ENCODE measurements around the gene FHIT.
"Not testable (repeated sequence)": the region's sequence is repeated elsewhere in the genome, so short reads cannot be mapped to it uniquely, and the experiment has no call there.

The FHIT gene

DNA sequence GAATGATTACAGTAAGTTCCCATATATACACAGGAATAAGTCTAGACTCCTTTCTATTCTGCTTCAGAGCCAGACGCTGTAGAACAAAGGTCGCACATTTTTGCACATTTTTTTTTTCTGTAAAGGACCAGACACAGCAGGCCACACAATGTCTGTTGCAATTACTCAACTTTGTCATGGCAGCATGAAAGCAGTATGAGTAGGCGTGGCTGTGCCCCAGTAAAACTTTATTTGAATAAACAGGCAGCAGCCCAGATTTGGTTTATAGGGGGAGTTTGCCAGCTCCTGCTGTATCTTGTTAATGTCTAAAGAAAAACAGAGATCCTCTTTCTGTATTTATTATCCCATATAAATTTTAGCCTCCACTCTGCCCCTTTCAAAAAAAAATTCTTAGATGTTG, 708.3 kb downstream of the FHIT start:
- Mint-ChIP-seq H3K4me3 (no peak overlapping the region), H3K27ac (no peak overlapping the region), H3K27me3 (no peaks in the 10 kb centered on the region), H3K36me3 (ENCODE audit: low read depth) (no peaks in the 10 kb centered on the region), H3K4me1 (ENCODE audit: low read depth) (no peaks in the 10 kb centered on the region), H3K9me3 (peaks cover 2% of the 10 kb centered on the region)
- DNase-seq = no peak

DNA sequence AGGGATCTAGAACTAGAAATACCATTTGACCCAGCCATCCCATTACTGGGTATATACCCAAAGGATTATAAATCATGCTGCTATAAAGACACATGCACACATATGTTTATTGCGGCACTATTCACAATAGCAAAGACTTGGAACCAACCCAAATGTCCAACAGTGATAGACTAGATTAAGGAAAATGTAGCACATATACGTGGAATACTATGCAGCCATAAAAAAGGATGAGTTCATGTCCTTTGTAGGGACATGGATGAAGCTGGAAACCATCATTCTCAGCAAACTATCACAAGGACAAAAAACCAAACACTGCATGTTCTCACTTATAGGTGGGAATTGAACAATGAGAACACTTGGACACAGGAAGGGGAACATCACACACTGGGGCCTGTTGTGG, 711.9 kb downstream of the FHIT start:
- H3K27me3 Mint-ChIP-seq = not testable (repeated sequence)

GRCh38 chr3:60536420-60536819, 714.8 kb downstream of the FHIT start:
- Mint-ChIP-seq H3K27ac (no peak overlapping the region), H3K36me3 (ENCODE audit: low read depth) (no peaks in the 10 kb centered on the region), H3K4me1 (ENCODE audit: low read depth) (no peaks in the 10 kb centered on the region), H3K27me3 (no peaks in the 10 kb centered on the region), H3K9me3 (peaks cover 10% of the 10 kb centered on the region), H3K4me3 (no peak overlapping the region)
- DNase-seq = no peak

More for the DNA sequence above, 711.9 kb downstream of the FHIT start:
- H3K36me3 Mint-ChIP-seq (ENCODE audit: low read depth); H3K9me3 Mint-ChIP-seq; H3K27ac Mint-ChIP-seq; H3K4me1 Mint-ChIP-seq (ENCODE audit: low read depth); DNase-seq; H3K4me3 Mint-ChIP-seq: not testable (repeated sequence)

GRCh38 chr3:60531759-60532158, 719.5 kb downstream of the FHIT start:
- Mint-ChIP-seq H3K9me3 (peaks cover 2% of the 10 kb centered on the region), H3K4me3 (no peak overlapping the region)
- no peak for DNase-seq

DNA sequence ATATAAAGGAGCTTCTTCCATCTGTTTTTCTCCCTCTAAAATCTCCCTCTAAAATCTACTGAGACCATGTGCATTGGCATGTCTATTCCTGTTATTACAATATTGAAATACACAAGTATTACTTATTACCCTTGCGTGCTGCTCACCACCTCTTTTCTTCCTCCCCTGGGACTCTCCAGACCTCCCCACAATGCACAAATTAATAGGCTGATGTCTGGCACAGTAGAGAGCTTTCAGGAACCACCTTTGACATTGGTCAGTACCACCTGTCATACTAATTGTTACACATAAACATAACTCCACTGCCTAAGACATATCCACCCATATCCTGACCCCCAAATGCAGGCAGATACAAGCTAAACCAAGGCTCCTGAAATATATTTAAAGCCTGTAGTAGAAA, 722.6 kb downstream of the FHIT start:
- no peak overlapping the region for H3K27ac Mint-ChIP-seq
- DNase-seq = no peak
- peaks cover 2% of the 10 kb centered on the region for H3K9me3 Mint-ChIP-seq
- no peaks in the 10 kb centered on the region for H3K4me1 Mint-ChIP-seq (ENCODE audit: low read depth)
- no peaks in the 10 kb centered on the region for H3K27me3 Mint-ChIP-seq
- no peaks in the 10 kb centered on the region for H3K36me3 Mint-ChIP-seq (ENCODE audit: low read depth)
- H3K4me3 Mint-ChIP-seq = no peak overlapping the region

More at GRCh38 chr3:60531759-60532158, 719.5 kb downstream of the FHIT start:
- H3K27ac Mint-ChIP-seq = no peak overlapping the region
- no peaks in the 10 kb centered on the region for H3K36me3 Mint-ChIP-seq (ENCODE audit: low read depth)
- H3K4me1 Mint-ChIP-seq (ENCODE audit: low read depth) = no peaks in the 10 kb centered on the region
- no peaks in the 10 kb centered on the region for H3K27me3 Mint-ChIP-seq

GRCh38 chr3:60523536-60523935, 727.7 kb downstream of the FHIT start:
- Mint-ChIP-seq H3K9me3 (no peaks in the 10 kb centered on the region), H3K27me3 (no peaks in the 10 kb centered on the region)

DNA sequence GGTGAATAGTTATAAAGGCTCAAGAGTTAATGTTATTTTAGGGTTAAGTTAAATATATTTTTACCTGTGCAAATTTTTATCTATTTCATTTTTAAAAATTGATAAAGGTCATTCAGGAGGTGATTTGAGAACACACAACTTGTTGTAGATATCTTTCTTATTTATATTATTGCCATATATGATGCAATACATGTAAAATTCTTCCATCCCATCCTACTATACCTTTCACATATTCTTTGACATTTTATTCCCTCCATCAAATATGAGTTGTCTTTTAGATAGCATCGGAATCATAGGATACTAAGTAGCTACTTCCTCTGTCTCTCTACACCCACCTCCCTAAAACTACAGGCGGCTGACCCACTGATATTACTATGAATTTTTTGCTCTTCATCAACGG, 734.1 kb downstream of the FHIT start:
- DNase-seq = no peak
- H3K27ac Mint-ChIP-seq = no peak overlapping the region
- no peaks in the 10 kb centered on the region for H3K4me1 Mint-ChIP-seq (ENCODE audit: low read depth)
- no peaks in the 10 kb centered on the region for H3K36me3 Mint-ChIP-seq (ENCODE audit: low read depth)
- H3K4me3 Mint-ChIP-seq = no peak overlapping the region
- no peaks in the 10 kb centered on the region for H3K27me3 Mint-ChIP-seq
- H3K9me3 Mint-ChIP-seq = no peaks in the 10 kb centered on the region

More at GRCh38 chr3:60523536-60523935, 727.7 kb downstream of the FHIT start:
- Mint-ChIP-seq H3K36me3 (ENCODE audit: low read depth) (no peaks in the 10 kb centered on the region), H3K4me1 (ENCODE audit: low read depth) (no peaks in the 10 kb centered on the region), H3K4me3 (no peak overlapping the region), H3K27ac (no peak overlapping the region)
- no peak for DNase-seq

GRCh38 chr3:60514866-60515265, 736.4 kb downstream of the FHIT start:
- no peaks in the 10 kb centered on the region for H3K27me3 Mint-ChIP-seq
- no peaks in the 10 kb centered on the region for H3K36me3 Mint-ChIP-seq (ENCODE audit: low read depth)
- no peaks in the 10 kb centered on the region for H3K9me3 Mint-ChIP-seq
- no peak overlapping the region for H3K27ac Mint-ChIP-seq
- no peak for DNase-seq
- no peaks in the 10 kb centered on the region for H3K4me1 Mint-ChIP-seq (ENCODE audit: low read depth)
- no peak overlapping the region for H3K4me3 Mint-ChIP-seq

DNA sequence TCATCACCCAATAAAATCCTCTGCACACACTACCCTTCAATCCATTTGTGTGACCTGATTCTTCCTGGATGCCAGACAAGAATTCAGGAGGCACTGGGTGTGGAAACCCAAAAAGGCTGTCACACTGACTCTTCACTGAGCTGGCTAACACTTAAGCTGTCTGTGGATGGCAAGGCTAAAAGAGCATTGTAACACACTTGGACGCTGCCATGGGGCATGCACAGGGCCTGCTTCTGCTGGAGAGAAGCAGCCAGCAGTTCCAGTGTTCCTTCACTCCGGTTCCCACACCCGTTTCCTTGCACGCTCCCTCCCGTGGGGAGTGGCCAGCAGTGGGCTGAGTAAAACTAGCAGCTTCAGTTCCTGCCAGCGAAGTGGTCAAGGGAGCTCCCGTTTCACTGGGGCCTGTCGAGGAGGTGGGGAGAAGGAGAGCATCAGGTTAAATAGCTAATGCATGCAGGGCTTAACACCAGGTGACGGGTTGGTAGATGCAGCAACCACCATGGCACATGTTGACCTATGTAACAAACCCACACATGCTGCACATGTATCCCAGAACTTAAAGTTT, 737.1 kb downstream of the FHIT start:
- no peaks in the 10 kb centered on the region for H3K4me1 Mint-ChIP-seq (ENCODE audit: low read depth)
- no peak for DNase-seq
- no peak overlapping the region for H3K4me3 Mint-ChIP-seq
- H3K36me3 Mint-ChIP-seq (ENCODE audit: low read depth) = no peaks in the 10 kb centered on the region
- no peak overlapping the region for H3K27ac Mint-ChIP-seq
- no peaks in the 10 kb centered on the region for H3K9me3 Mint-ChIP-seq
- no peaks in the 10 kb centered on the region for H3K27me3 Mint-ChIP-seq

DNA sequence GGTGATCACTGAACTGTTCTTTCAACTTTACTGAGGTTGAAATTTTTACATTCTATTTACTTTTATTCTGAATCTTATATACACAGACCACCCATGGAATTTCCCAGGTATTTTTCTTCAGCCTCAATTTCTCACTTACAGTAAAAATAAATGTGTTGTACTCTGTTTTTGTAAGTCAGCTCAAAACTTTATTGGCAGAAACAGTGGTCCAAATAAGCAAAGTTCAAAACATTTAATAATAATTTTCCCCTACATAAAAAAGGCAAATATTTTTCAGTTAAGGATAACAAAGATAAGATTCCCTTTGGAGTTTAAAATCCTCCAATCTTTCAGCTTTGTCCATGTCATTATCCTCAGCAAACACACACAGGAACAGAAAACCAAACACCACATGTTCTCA, 738.0 kb downstream of the FHIT start:
- Mint-ChIP-seq H3K4me3 (no peak overlapping the region), H3K4me1 (ENCODE audit: low read depth) (no peaks in the 10 kb centered on the region), H3K36me3 (ENCODE audit: low read depth) (no peaks in the 10 kb centered on the region), H3K27me3 (no peaks in the 10 kb centered on the region), H3K27ac (no peak overlapping the region), H3K9me3 (no peaks in the 10 kb centered on the region)
- no peak for DNase-seq

GRCh38 chr3:60512506-60512905, 738.7 kb downstream of the FHIT start:
- DNase-seq = no peak
- H3K4me1 Mint-ChIP-seq (ENCODE audit: low read depth) = no peaks in the 10 kb centered on the region
- no peak overlapping the region for H3K27ac Mint-ChIP-seq
- peaks cover 3% of the 10 kb centered on the region for H3K9me3 Mint-ChIP-seq
- no peaks in the 10 kb centered on the region for H3K36me3 Mint-ChIP-seq (ENCODE audit: low read depth)
- H3K4me3 Mint-ChIP-seq = no peak overlapping the region
- H3K27me3 Mint-ChIP-seq = no peaks in the 10 kb centered on the region

DNA sequence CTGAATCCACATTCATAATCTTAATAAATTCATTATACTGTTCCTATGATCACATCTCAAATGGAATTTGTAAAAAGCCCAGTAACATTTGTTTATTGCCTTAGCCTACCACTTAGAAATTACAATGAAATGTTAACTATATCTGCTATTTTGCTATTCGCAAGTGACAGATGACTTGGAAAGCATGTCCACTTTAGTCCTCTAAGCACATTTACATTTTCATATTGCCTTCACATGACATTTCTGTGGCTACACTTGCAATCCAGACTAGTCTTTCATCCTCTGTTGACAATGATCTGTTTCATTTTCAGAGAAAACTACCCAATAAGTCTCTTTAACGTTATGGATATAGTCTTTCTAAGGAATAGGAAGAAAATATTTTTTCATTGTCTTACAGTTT, 741.8 kb downstream of the FHIT start:
- no peak for DNase-seq
- no peak overlapping the region for H3K27ac Mint-ChIP-seq
- no peaks in the 10 kb centered on the region for H3K36me3 Mint-ChIP-seq (ENCODE audit: low read depth)
- no peaks in the 10 kb centered on the region for H3K4me1 Mint-ChIP-seq (ENCODE audit: low read depth)
- H3K9me3 Mint-ChIP-seq = peaks cover 7% of the 10 kb centered on the region
- H3K27me3 Mint-ChIP-seq = no peaks in the 10 kb centered on the region
- no peak overlapping the region for H3K4me3 Mint-ChIP-seq

- H3K27ac Mint-ChIP-seq = no peak overlapping the region
- no peaks in the 10 kb centered on the region for H3K27me3 Mint-ChIP-seq
- peaks cover 7% of the 10 kb centered on the region for H3K9me3 Mint-ChIP-seq
- no peaks in the 10 kb centered on the region for H3K36me3 Mint-ChIP-seq (ENCODE audit: low read depth)
- H3K4me1 Mint-ChIP-seq (ENCODE audit: low read depth) = no peaks in the 10 kb centered on the region
- DNase-seq = no peak
- H3K4me3 Mint-ChIP-seq = no peak overlapping the region
Measured at GRCh38 chr3:60504827-60505457, 746.3 kb downstream of the FHIT start.

DNA sequence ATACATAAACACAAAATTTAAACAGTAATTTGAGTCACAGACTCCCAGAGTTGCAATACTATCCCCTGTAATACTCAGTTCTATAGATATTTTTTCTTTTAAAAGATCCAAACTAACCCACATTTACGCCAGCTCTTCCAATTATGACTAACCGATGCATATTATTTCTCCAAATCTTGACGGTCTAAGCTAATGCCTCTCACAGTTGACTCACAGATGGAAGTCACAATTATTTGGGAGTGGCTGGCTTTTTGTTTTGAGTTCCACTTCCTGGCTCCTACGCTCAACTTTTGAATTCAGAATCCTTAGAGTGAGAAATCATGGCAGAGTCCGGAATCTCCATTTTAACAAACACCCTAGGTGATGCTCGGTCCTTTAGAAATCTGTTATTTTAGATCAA, 749.9 kb downstream of the FHIT start:
- no peaks in the 10 kb centered on the region for H3K27me3 Mint-ChIP-seq
- H3K4me1 Mint-ChIP-seq (ENCODE audit: low read depth) = no peaks in the 10 kb centered on the region
- no peak for DNase-seq
- no peak overlapping the region for H3K4me3 Mint-ChIP-seq
- H3K27ac Mint-ChIP-seq = no peak overlapping the region
- no peaks in the 10 kb centered on the region for H3K9me3 Mint-ChIP-seq
- no peaks in the 10 kb centered on the region for H3K36me3 Mint-ChIP-seq (ENCODE audit: low read depth)

- H3K4me3 Mint-ChIP-seq = no peak overlapping the region
- no peak for DNase-seq
- H3K4me1 Mint-ChIP-seq (ENCODE audit: low read depth) = no peaks in the 10 kb centered on the region
- no peaks in the 10 kb centered on the region for H3K27me3 Mint-ChIP-seq
- H3K27ac Mint-ChIP-seq = no peak overlapping the region
- H3K9me3 Mint-ChIP-seq = no peaks in the 10 kb centered on the region
- no peaks in the 10 kb centered on the region for H3K36me3 Mint-ChIP-seq (ENCODE audit: low read depth)
Measured at GRCh38 chr3:60497902-60498301, 753.4 kb downstream of the FHIT start.

GRCh38 chr3:60490992-60491391, 760.3 kb downstream of the FHIT start:
- H3K27ac Mint-ChIP-seq = no peak overlapping the region

More at GRCh38 chr3:60490992-60491391, 760.3 kb downstream of the FHIT start:
- Mint-ChIP-seq H3K4me3 (no peak overlapping the region), H3K36me3 (ENCODE audit: low read depth) (no peaks in the 10 kb centered on the region), H3K27me3 (no peaks in the 10 kb centered on the region), H3K4me1 (ENCODE audit: low read depth) (no peaks in the 10 kb centered on the region), H3K9me3 (no peaks in the 10 kb centered on the region)
- DNase-seq = no peak

Measured in activated T-cell treated with anti-CD3 and anti-CD28 coated beads, Interleukin-2, amount 50 U/mL, for 24 hours (primary cell).